NCI-H2081 treated with DMSO at 0.1 percent for 48 hours (cell line): ENCODE results near the gene TNK1.

Experiments used
- DNase-seq: peaks from one replicate; lab custom pipeline; 2025; lab: John Stamatoyannopoulos, UW

The TNK1 gene

GRCh38 chr17:7392696-7393612, 12.1 kb downstream of the TNK1 start:
- DNase-seq: no peak

GRCh38 chr17:7393613-7394451, 12.9 kb downstream of the TNK1 start:
- no peak for DNase-seq

- DNase-seq: peak; percentile 11
Measured at GRCh38 chr17:7394452-7395191, 13.7 kb downstream of the TNK1 start, which contains the start of gene PLSCR3. Gene PLSCR3, minus strand, starts transcription at chr17:7394525. Its CDS starts 415 bp downstream, at chr17:7394110.

GRCh38 chr17:7396147-7396546, 15.3 kb downstream of the TNK1 start:
- DNase-seq: no peak

- DNase-seq: no peak
Measured at GRCh38 chr17:7398612-7399011, 17.7 kb downstream of the TNK1 start.

GRCh38 chr17:7403043-7403726, 22.3 kb downstream of the TNK1 start:
- DNase-seq: no peak

- no peak for DNase-seq
Measured at GRCh38 chr17:7403727-7403976, 22.8 kb downstream of the TNK1 start.

- DNase-seq: peak; percentile 91
Measured at GRCh38 chr17:7403977-7404736, 23.3 kb downstream of the TNK1 start, which contains the start of gene TMEM256. Gene TMEM256, minus strand, starts transcription at chr17:7404097. Its CDS starts 13 bp downstream, at chr17:7404084.

GRCh38 chr17:7404737-7405349, 24.0 kb downstream of the TNK1 start:
- DNase-seq: no peak

- DNase-seq: no peak
Measured at GRCh38 chr17:7405350-7406234, 24.7 kb downstream of the TNK1 start.

GRCh38 chr17:7406235-7406825, 25.4 kb downstream of the TNK1 start:
- DNase-seq: no peak

- DNase-seq: no peak
Measured at GRCh38 chr17:7407082-7407481, 26.2 kb downstream of the TNK1 start.

- DNase-seq: no peak
Measured at GRCh38 chr17:7407485-7408251, 26.8 kb downstream of the TNK1 start, which contains the start of gene NLGN2. Gene NLGN2, plus strand, starts transcription at chr17:7407845. Its CDS starts 411 bp downstream, at chr17:7408256.

GRCh38 chr17:7408252-7408727, 27.4 kb downstream of the TNK1 start:
- no peak for DNase-seq

- no peak for DNase-seq
Measured at GRCh38 chr17:7408863-7409262, 28.0 kb downstream of the TNK1 start.

- no peak for DNase-seq
Measured at GRCh38 chr17:7409716-7410115, 28.8 kb downstream of the TNK1 start.

GRCh38 chr17:7410634-7411426, 29.9 kb downstream of the TNK1 start:
- DNase-seq: no peak
